CD4-positive, alpha-beta T cell treated with Interleukin-1 beta for 1 hour (primary cell): ENCODE data around the gene KIF5C.
A peak's percentile ranks its signal among the peaks of the same experiment; 100 is the strongest.
"Not testable (repeated sequence)": the region's sequence is repeated elsewhere in the genome, so short reads cannot be mapped to it uniquely, and the experiment has no call there.

Experiments used
- DNase-seq, 2 donors: peaks; one replicate each; pipeline ENCODE4 v3.0.0-alpha.2; 2020 to 2022

The KIF5C gene

GRCh38 chr2:148874868-148875341, at the start of gene KIF5C:
Gene KIF5C (plus strand): TSS chr2:148875227. CDS start chr2:148875618, 391 bp downstream.
- peak; percentile 87 to 89 for DNase-seq

- no peak for DNase-seq
These were observed 48.2 kb upstream of the KIF5C start for GRCh38 chr2:148826791-148827190.

GRCh38 chr2:148828941-148829340, 46.1 kb upstream of the KIF5C start:
- DNase-seq = no peak

- no peak for DNase-seq
These were observed 45.4 kb upstream of the KIF5C start for GRCh38 chr2:148829618-148830017.

- no peak for DNase-seq
These were observed 42.4 kb upstream of the KIF5C start for GRCh38 chr2:148832637-148833036.

GRCh38 chr2:148842050-148842449, 33.0 kb upstream of the KIF5C start:
- DNase-seq = no peak

GRCh38 chr2:148848146-148848545, 26.9 kb upstream of the KIF5C start:
- no peak for DNase-seq

- DNase-seq = no peak
These were observed 21.6 kb upstream of the KIF5C start for GRCh38 chr2:148853458-148853857.

- no peak for DNase-seq
These were observed 15.0 kb upstream of the KIF5C start for GRCh38 chr2:148860037-148860436.

- no peak for DNase-seq
These were observed 13.7 kb upstream of the KIF5C start for GRCh38 chr2:148861367-148861766.

- DNase-seq = not testable (repeated sequence)
These were observed 12.5 kb upstream of the KIF5C start for GRCh38 chr2:148862478-148862877.

GRCh38 chr2:148865512-148865911, 9.5 kb upstream of the KIF5C start:
- DNase-seq = no peak

GRCh38 chr2:148866091-148866490, 8.9 kb upstream of the KIF5C start:
- DNase-seq = no peak

GRCh38 chr2:148867079-148867769, 7.8 kb upstream of the KIF5C start:
- DNase-seq = no peak

- peak in 1 of 2 donors; percentile 0 for DNase-seq
These were observed 492 bp downstream of the KIF5C start for GRCh38 chr2:148875387-148876051.

- DNase-seq = peak; percentile 7 to 18
These were observed 1.2 kb downstream of the KIF5C start for GRCh38 chr2:148876202-148876594.

GRCh38 chr2:148876595-148877402, 1.8 kb downstream of the KIF5C start:
- peak; percentile 54 to 69 for DNase-seq

GRCh38 chr2:148877403-148877740, 2.3 kb downstream of the KIF5C start:
- DNase-seq = no peak

GRCh38 chr2:148880636-148881035, 5.6 kb downstream of the KIF5C start:
- DNase-seq = no peak

- DNase-seq = no peak
These were observed 7.0 kb downstream of the KIF5C start for GRCh38 chr2:148882051-148882450.

GRCh38 chr2:148885209-148885608, 10.2 kb downstream of the KIF5C start:
- DNase-seq = no peak

- DNase-seq = no peak
These were observed 11.0 kb downstream of the KIF5C start for GRCh38 chr2:148885988-148886387.

GRCh38 chr2:148887350-148888002, 12.4 kb downstream of the KIF5C start:
- peak in 1 of 2 donors; percentile 4 for DNase-seq
